Spinal cord (tissue), 10 donors: ENCODE measurements around the gene MRPL17. TPM values are rescaled to one million over a fixed set of nuclear protein-coding genes. Genes with fewer than 3 reads are reported as not detected.
"Not testable (repeated sequence)": the region's sequence is repeated elsewhere in the genome, so short reads cannot be mapped to it uniquely, and the experiment has no call there.

Experiments used
- DNase-seq, 6 donors: peaks; one replicate each; pipeline versions ENCODE4 v3.0.0 to v3.0.0-alpha.2; 2013 to 2015; ENCODE audit warnings: low spot score in 6 of 6, low read depth in 4 of 6
- H3K27ac ChIP-seq: one replicate; pipeline ENCODE4 v1.5.1; 2013; ENCODE audit warnings: low read depth, low read length, control low read depth
- H3K27me3 ChIP-seq: one replicate; pipeline ENCODE4 v1.6.1; 2013; ENCODE audit warnings: low read length; ENCODE audit not compliant: control insufficient read depth, insufficient read depth
- H3K36me3 ChIP-seq: one replicate; pipeline ENCODE4 v1.6.1; 2013; ENCODE audit warnings: low read length; ENCODE audit not compliant: control insufficient read depth, insufficient read depth
- H3K4me1 ChIP-seq: one replicate; pipeline ENCODE4 v1.6.1; 2013; ENCODE audit warnings: low read length; ENCODE audit not compliant: control insufficient read depth, insufficient read depth
- H3K4me3 ChIP-seq: one replicate; pipeline ENCODE4 v1.5.1; 2013; ENCODE audit warnings: low read depth, low read length, control low read depth
- H3K9me3 ChIP-seq: one replicate; pipeline ENCODE4 v1.6.1; 2013; ENCODE audit warnings: low read length; ENCODE audit not compliant: control insufficient read depth, insufficient read depth
- WGBS: methylation state at CpG from one replicate; pipeline ENCODE4 v1.1.5; 2013; ENCODE audit warnings: missing lambda C conversion rate; ENCODE audit not compliant: insufficient coverage; 5-methylcytosine and 5-hydroxymethylcytosine counted together
- polyA plus RNA-seq, 2 donors: library from polyadenylated mRNA; unstranded; fragments of 120-200 nt; gene quantifications; one replicate each; pipeline ENCODE4 v1.2.1, GENCODE V29; 2013; ENCODE audit not compliant: insufficient read length in 2 of 2
- total RNA-seq, 2 donors: library from RNA; depleted of rRNA in 1 of 2; stranded (reverse); fragments of 120-200 nt in 1 of 2; fragments of >200 nt in 1 of 2; gene quantifications; one replicate each; pipeline versions ENCODE4 v1.2.3 to v1.2.4, GENCODE V29; 2013 to 2014
- donor health status: healthy.

Gene MRPL17
- total and polyA plus RNA-seq, 4 donors, result 21.6 to 53.8 (median 46.8) TPM

DNA sequence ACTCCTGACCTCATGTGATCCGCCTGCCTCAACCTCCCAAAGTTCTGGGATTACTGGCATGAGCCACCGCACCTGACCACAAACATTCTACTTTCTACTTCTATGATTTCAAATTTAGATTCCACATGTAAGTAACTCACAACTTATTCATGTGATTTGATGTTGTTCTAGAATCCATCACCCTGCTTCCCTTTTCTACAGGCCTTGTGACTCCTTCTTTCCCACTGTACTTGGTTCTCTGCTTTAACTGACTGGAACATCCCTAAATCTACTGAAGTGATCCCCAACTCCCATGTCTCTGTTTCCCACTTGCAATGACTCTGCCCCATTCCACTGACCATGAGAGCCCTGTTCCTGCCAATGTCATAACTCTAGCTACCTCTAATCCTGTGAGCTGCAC lies 25.7 kb upstream of the MRPL17 start:
- no peak overlapping the region for H3K27ac ChIP-seq
- no peaks in the 10 kb centered on the region for H3K36me3 ChIP-seq
- no peaks in the 10 kb centered on the region for H3K4me1 ChIP-seq
- no peaks in the 10 kb centered on the region for H3K27me3 ChIP-seq
- DNase-seq, result no peak
- no peak overlapping the region for H3K4me3 ChIP-seq
- no CpG with 5 or more reads among the region's 2 CpGs for WGBS
- H3K9me3 ChIP-seq, result no peaks in the 10 kb centered on the region

GRCh38 chr11:6705905-6706535 lies 22.9 kb upstream of the MRPL17 start:
- H3K9me3 ChIP-seq, result no peaks in the 10 kb centered on the region
- WGBS, result 15% methylated on average over 3 of the region's 7 CpGs

DNA sequence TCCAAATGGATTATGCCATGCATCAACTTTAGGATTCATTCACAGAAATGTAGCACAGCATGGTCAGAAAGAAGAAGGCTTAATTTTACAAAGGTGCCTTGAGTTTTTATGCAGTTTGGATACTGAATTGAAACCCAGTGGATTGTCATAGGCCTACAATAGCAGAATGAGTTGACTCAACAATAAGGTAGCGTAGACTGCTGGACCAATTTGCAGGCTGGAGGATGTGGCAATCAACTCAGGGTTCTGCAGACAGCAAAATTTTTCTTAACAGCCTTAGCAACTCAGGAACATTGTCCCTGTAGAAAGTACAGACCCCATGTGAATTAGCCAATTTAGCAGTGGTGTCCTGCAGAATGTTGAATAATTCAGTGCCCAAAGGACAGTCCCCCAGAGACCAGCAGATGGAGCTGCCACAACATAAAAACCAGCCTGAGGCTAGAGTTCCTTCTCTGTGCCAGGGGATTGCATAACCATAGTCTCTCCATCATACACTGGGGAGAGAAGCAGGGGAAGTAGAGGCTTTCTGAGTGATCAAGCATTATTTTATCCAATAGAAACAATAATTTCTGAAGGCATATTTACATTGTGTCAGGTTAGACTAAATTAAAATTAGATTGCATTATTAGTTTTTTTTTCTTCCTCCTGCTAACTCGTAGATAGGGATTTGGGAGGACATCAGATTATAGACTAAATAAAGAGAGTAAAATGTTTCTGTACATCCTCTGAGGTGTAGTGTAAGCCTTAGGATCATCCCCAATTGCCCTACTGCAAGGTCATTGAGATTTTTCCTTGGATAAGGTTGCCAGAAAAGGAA lies 20.3 kb upstream of the MRPL17 start:
- no peak overlapping the region for H3K27ac ChIP-seq
- no peak overlapping the region for H3K4me3 ChIP-seq
- H3K9me3 ChIP-seq, result no peaks in the 10 kb centered on the region
- no peaks in the 10 kb centered on the region for H3K36me3 ChIP-seq
- H3K27me3 ChIP-seq, result no peaks in the 10 kb centered on the region
- DNase-seq, result peak in 2 of 6 donors; percentile 74 to 75
- H3K4me1 ChIP-seq, result no peaks in the 10 kb centered on the region
- 83% methylated on average over 1 of the region's 2 CpGs for WGBS

More at GRCh38 chr11:6705905-6706535, 22.9 kb upstream of the MRPL17 start:
- DNase-seq, result peak in 2 of 6 donors; percentile 84 to 86
- Histone ChIP-seq H3K27ac (no peak overlapping the region), H3K27me3 (no peaks in the 10 kb centered on the region), H3K36me3 (no peaks in the 10 kb centered on the region), H3K4me3 (no peak overlapping the region), H3K4me1 (no peaks in the 10 kb centered on the region)

DNA sequence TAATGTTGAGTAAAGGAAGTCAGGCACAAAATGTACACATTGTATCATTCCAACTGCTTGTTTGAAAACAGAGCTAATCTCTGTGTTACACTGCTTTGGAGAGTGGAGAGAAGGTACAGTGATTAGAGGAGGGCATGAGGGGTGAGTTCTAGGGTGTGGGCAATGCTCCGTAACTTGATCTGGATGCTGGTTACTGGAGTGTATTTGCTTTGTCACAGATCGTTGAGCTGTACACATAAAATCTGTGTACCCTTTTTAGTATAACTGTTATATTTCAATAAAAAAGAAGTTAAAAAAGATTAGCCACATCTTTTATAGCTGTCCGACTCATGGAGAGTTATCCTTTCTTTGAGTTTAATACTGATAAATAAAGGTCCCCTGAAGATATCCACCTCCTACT lies 18.8 kb upstream of the MRPL17 start:
- not testable (repeated sequence) for H3K9me3 ChIP-seq, H3K27me3 ChIP-seq, H3K4me3 ChIP-seq, H3K27ac ChIP-seq, DNase-seq, H3K4me1 ChIP-seq, H3K36me3 ChIP-seq
- WGBS, result no CpG with 5 or more reads among the region's 3 CpGs

DNA sequence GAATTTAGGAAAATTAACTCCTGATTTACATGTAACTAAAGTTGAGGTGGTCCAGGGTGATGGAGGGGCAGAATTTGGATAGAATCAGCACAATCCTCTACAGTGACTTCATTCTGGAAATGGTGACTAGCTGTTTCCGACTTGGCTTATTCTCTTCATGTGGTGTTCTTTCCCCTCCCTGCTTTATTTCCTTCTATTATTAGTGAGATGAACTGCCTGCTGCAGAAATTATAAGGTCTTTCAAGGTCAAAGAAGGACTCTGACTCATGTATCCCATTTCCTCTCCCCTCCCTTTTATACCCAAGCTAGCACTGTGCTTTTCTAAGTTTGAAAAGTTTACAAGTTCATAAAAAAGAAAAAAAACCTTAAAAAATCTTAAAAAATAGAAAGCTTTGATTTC lies 12.2 kb upstream of the MRPL17 start:
- Histone ChIP-seq H3K27ac (no peak overlapping the region), H3K4me3 (no peak overlapping the region), H3K27me3 (no peaks in the 10 kb centered on the region), H3K9me3 (no peaks in the 10 kb centered on the region), H3K36me3 (no peaks in the 10 kb centered on the region), H3K4me1 (no peaks in the 10 kb centered on the region)
- WGBS, result no CpG with 5 or more reads among the region's 1 CpG
- DNase-seq, result no peak

DNA sequence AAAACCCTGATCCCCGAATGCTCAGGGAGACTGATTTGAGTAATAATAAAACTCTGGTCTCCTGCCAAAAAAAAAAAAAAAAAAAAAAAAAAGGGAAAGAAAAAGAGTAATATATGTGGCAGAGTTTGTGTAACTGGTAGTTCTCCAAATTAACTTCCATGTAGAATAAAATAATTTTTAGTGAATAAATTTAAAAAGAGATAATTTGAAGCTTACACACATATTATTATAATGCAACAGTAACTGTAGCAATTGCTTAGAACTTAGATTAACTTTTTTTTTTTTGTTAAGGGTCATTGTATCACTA lies 11.0 kb upstream of the MRPL17 start:
- no CpG with 5 or more reads among the region's 1 CpG for WGBS
- no peak overlapping the region for H3K27ac ChIP-seq
- no peak overlapping the region for H3K4me3 ChIP-seq
- H3K36me3 ChIP-seq, result no peaks in the 10 kb centered on the region
- no peaks in the 10 kb centered on the region for H3K27me3 ChIP-seq
- H3K9me3 ChIP-seq, result no peaks in the 10 kb centered on the region
- no peak for DNase-seq
- no peaks in the 10 kb centered on the region for H3K4me1 ChIP-seq

- no peaks in the 10 kb centered on the region for H3K9me3 ChIP-seq
- H3K4me1 ChIP-seq, result no peaks in the 10 kb centered on the region
- H3K36me3 ChIP-seq, result no peaks in the 10 kb centered on the region
- DNase-seq, result no peak
- H3K27me3 ChIP-seq, result no peaks in the 10 kb centered on the region
- no CpG with 5 or more reads among the region's 1 CpG for WGBS
- no peak overlapping the region for H3K27ac ChIP-seq
- H3K4me3 ChIP-seq, result no peak overlapping the region
Measured at GRCh38 chr11:6693342-6694228, 10.4 kb upstream of the MRPL17 start.

DNA sequence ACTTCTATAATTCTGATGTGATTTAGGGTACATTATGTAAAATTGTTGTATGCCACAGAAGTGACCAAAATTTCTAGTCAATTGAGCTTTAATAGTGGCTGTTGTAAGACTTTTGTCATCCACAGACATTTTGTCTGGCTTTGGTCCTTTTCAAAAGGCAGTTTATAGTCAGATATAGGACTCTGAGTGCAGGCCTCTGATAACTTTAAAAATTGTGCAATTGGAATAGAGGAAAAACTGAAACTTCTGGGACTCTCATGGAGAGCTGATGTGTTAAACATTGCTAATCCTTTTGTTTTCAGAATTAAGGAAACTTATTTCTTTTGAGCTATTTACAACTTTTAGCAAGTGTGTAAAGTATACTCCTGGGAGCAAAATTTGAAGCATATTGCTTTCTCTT lies 9.0 kb upstream of the MRPL17 start:
- no peaks in the 10 kb centered on the region for H3K36me3 ChIP-seq
- no peaks in the 10 kb centered on the region for H3K27me3 ChIP-seq
- H3K27ac ChIP-seq, result no peak overlapping the region
- no peaks in the 10 kb centered on the region for H3K9me3 ChIP-seq
- no peak overlapping the region for H3K4me3 ChIP-seq
- no peaks in the 10 kb centered on the region for H3K4me1 ChIP-seq
- DNase-seq, result no peak

- not testable (repeated sequence) for H3K27me3 ChIP-seq, H3K4me1 ChIP-seq, H3K9me3 ChIP-seq, H3K36me3 ChIP-seq, DNase-seq, H3K4me3 ChIP-seq, H3K27ac ChIP-seq
- 82% methylated on average over 5 of the region's 11 CpGs for WGBS
Measured at GRCh38 chr11:6690431-6691132, 7.4 kb upstream of the MRPL17 start.
